Right atrium auricular region (tissue), 2 donors: Measurements from ENCODE around the gene RPP30. TPM values are rescaled to one million over a fixed set of nuclear protein-coding genes. Genes with fewer than 3 reads are reported as not detected.
"Not testable (repeated sequence)": the region's sequence is repeated elsewhere in the genome, so short reads cannot be mapped to it uniquely, and the experiment has no call there.

Experiments
- DNase-seq: peaks from one replicate; pipeline ENCODE4 v3.0.0-alpha.2; 2019; ENCODE audit warnings: low spot score
- H3K27ac ChIP-seq, 2 donors: fragments of 200-600 bp; sonication (generic); 1 replicate in 1 of 2; 2 replicates in 1 of 2; pipeline ENCODE4 v1.5.1; 2016 to 2019
- H3K27me3 ChIP-seq, 2 donors: fragments of 200-600 bp; sonication (generic); one replicate each; pipeline versions ENCODE4 v1.5.1 to v1.6.0; 2017 to 2019
- H3K36me3 ChIP-seq: fragments of 200-600 bp; sonication (generic); one replicate; pipeline ENCODE4 v1.5.1; 2016
- H3K4me1 ChIP-seq, 2 donors: fragments of 200-600 bp; sonication (generic); one replicate each; pipeline versions ENCODE4 v1.5.1 to v1.6.0; 2017 to 2019
- H3K4me3 ChIP-seq, 2 donors: fragments of 200-600 bp; sonication (generic); 1 replicate in 1 of 2; 2 replicates in 1 of 2; pipeline ENCODE4 v1.5.1; 2017 to 2019; ENCODE audit warnings: mild to moderate bottlenecking in 1 of 2, moderate library complexity in 1 of 2
- H3K9me3 ChIP-seq, 2 donors: fragments of 200-600 bp; sonication (generic); one replicate each; pipeline ENCODE4 v1.5.1; 2019
- total RNA-seq, 2 donors: library from RNA; depleted of rRNA; stranded (reverse); fragments of >200 nt; gene quantifications; one replicate each; pipeline ENCODE4 v1.1.0, GENCODE V29; 2016
- TF ChIP-seq, protein P1 (sequence below), 2 donors: fragments of 200-600 bp; sonication (generic); IDR thresholded peaks; one replicate each; pipeline ENCODE4 v1.5.1; 2019; ENCODE audit warnings: antibody characterized with exemption in 2 of 2

RPP30 gene
- total RNA-seq, 2 donors from 2014 or later, result 23.3 to 24.6 TPM

DNA sequence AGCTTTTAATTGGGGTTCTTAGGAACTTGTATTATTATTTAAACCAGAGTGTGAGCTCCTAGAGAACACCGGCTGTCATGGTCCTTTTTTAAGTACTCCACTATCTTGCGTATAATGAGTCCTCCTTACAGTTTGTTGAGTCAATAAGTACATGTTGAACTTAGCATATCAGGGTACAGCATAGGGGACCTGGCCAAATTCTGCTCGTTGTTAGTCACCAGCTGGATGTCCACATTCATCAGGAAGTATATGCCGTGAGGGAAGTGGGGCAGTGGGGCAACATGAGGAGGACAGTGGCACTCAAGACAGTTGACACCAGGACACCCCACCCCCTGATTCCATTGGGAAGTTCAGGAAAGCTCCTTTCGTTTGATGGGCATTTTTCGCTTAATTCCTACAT, 16.6 kb downstream of the RPP30 start:
- peaks cover 48% of the 10 kb centered on the region for H3K36me3 ChIP-seq
- no peak for DNase-seq
- no peaks in the 10 kb centered on the region for H3K9me3 ChIP-seq
- H3K27ac ChIP-seq, result no peak overlapping the region
- H3K4me3 ChIP-seq, result no peak overlapping the region
- H3K27me3 ChIP-seq, result no peaks in the 10 kb centered on the region
- TF ChIP-seq, protein P1, sequence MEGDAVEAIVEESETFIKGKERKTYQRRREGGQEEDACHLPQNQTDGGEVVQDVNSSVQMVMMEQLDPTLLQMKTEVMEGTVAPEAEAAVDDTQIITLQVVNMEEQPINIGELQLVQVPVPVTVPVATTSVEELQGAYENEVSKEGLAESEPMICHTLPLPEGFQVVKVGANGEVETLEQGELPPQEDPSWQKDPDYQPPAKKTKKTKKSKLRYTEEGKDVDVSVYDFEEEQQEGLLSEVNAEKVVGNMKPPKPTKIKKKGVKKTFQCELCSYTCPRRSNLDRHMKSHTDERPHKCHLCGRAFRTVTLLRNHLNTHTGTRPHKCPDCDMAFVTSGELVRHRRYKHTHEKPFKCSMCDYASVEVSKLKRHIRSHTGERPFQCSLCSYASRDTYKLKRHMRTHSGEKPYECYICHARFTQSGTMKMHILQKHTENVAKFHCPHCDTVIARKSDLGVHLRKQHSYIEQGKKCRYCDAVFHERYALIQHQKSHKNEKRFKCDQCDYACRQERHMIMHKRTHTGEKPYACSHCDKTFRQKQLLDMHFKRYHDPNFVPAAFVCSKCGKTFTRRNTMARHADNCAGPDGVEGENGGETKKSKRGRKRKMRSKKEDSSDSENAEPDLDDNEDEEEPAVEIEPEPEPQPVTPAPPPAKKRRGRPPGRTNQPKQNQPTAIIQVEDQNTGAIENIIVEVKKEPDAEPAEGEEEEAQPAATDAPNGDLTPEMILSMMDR (IDR thresholded peaks at IDR 0.05), result no peak
- no peaks in the 10 kb centered on the region for H3K4me1 ChIP-seq

GRCh38 chr10:90889636-90890035, 17.9 kb downstream of the RPP30 start:
- H3K9me3 ChIP-seq, result no peaks in the 10 kb centered on the region
- no peaks in the 10 kb centered on the region for H3K4me1 ChIP-seq
- H3K27me3 ChIP-seq, result no peaks in the 10 kb centered on the region
- peaks cover 53% of the 10 kb centered on the region for H3K36me3 ChIP-seq
- TF ChIP-seq, protein P1 (IDR thresholded peaks at IDR 0.05), result no peak
- H3K4me3 ChIP-seq, result no peak overlapping the region
- no peak for DNase-seq
- H3K27ac ChIP-seq, result no peak overlapping the region

DNA sequence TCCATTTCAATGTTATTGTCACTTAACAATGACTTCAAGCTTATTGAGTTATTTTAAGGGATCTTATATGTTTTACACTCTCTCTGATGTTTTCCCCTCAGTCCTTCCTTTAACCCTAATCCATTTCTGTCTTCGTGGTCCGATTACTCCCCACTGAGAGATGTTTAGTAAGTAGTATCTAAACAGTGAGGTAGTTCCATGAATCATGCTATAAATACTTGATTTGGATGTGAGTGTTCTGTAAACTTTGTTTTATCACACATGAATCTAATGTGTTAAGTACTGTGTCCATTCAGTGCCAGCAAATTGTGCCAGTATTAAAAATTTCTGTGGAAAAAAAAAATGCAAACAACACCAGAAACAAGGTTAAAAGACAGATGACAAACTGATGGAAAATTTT, 18.6 kb downstream of the RPP30 start:
- H3K27me3 ChIP-seq, result no peaks in the 10 kb centered on the region
- no peaks in the 10 kb centered on the region for H3K9me3 ChIP-seq
- TF ChIP-seq, protein P1 (IDR thresholded peaks at IDR 0.05), result no peak
- no peaks in the 10 kb centered on the region for H3K4me1 ChIP-seq
- H3K4me3 ChIP-seq, result no peak overlapping the region
- DNase-seq, result no peak
- peaks cover 48% of the 10 kb centered on the region for H3K36me3 ChIP-seq
- H3K27ac ChIP-seq, result no peak overlapping the region

- TF ChIP-seq, protein P1 (IDR thresholded peaks at IDR 0.05), result no peak
- DNase-seq, result no peak
- H3K9me3 ChIP-seq, result no peaks in the 10 kb centered on the region
- H3K27ac ChIP-seq, result no peak overlapping the region
- H3K4me1 ChIP-seq, result no peaks in the 10 kb centered on the region
- H3K4me3 ChIP-seq, result no peak overlapping the region
- H3K36me3 ChIP-seq, result peaks cover 36% of the 10 kb centered on the region
- H3K27me3 ChIP-seq, result no peaks in the 10 kb centered on the region
These were observed 21.4 kb downstream of the RPP30 start for GRCh38 chr10:90893190-90893589.

DNA sequence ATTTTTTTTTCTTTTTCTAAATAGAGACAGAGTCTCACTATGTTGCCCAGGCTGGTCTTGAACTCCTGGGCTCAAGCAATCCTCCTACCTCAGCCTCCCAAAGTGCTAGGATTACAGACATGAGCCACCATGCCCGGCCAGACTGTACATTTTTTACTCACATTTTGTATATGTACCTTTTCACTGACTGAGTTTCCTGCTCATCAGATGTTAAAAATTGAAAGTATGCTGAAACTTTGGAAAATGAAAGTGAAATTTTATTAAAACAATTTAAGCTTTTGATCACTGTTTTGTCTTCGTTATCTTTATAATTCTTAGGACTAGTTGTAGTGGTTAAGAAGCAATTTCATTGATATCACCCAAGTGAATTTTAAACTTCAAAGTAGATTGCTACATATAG, 25.1 kb downstream of the RPP30 start:
- not testable (repeated sequence) for H3K27ac ChIP-seq, DNase-seq, H3K9me3 ChIP-seq, H3K4me1 ChIP-seq, H3K27me3 ChIP-seq, H3K4me3 ChIP-seq
- peaks cover 21% of the 10 kb centered on the region for H3K36me3 ChIP-seq

DNA sequence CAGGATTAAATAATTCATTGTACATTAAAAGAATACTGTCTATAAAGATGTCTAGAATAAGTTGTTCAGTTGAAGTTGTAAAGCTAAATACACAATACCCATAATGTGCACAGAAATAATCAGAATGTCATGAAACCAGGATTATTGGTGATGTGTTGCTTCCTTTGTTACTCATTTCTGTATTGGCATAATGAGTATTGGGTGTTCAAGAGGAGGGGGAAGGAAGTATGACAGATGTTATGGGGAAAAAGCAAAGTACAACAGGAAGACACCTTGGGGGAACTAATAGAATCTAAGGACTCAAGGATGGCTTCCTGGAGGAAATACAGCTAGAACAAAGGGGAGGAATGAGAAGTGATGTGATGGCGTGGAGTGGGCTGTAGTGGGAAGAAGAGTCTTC, 34.2 kb downstream of the RPP30 start:
- Histone ChIP-seq H3K4me1 (no peaks in the 10 kb centered on the region), H3K4me3 (no peak overlapping the region), H3K36me3 (peaks cover 4% of the 10 kb centered on the region), H3K9me3 (no peaks in the 10 kb centered on the region), H3K27ac (no peak overlapping the region), H3K27me3 (no peaks in the 10 kb centered on the region)
- DNase-seq, result no peak
- TF ChIP-seq, protein P1 (IDR thresholded peaks at IDR 0.05), result no peak
